Fibroblast of lung (primary cell): Measurements from ENCODE around the gene STX17. TPM values are rescaled to one million over a fixed set of nuclear protein-coding genes. Genes with fewer than 3 reads are reported as not detected.

Source experiments
- DNase-seq, 2 donors: peaks; one replicate each; pipeline versions ENCODE4 v3.0.0 to v3.0.0-alpha.2; 2010; ENCODE audit warnings: low read depth in 2 of 2
- H2AFZ ChIP-seq: 2 replicates; pipeline ENCODE4 v1.5.1; 2012; ENCODE audit warnings: low read length, control low read depth, inconsistent platforms
- H3K27ac ChIP-seq: 2 replicates; pipeline ENCODE4 v1.5.1; 2011; ENCODE audit warnings: low read length, control low read depth; ENCODE audit not compliant: insufficient read depth
- H3K27me3 ChIP-seq: 2 replicates; pipeline ENCODE4 v1.5.1; 2011; ENCODE audit warnings: mild to moderate bottlenecking, low read length; ENCODE audit not compliant: control insufficient read depth, insufficient read depth
- H3K36me3 ChIP-seq: 2 replicates; pipeline ENCODE4 v1.5.1; 2011; ENCODE audit warnings: low read length; ENCODE audit not compliant: control insufficient read depth, insufficient read depth
- H3K4me1 ChIP-seq: 2 replicates; pipeline ENCODE4 v1.5.1; 2011; ENCODE audit warnings: low read length; ENCODE audit not compliant: control insufficient read depth, insufficient read depth; ENCODE audit errors: extremely low read depth
- H3K4me2 ChIP-seq: 2 replicates; pipeline ENCODE4 v1.5.1; 2011; ENCODE audit warnings: low read length, control low read depth; ENCODE audit not compliant: insufficient read depth; ENCODE audit errors: extremely low read depth
- H3K4me3 ChIP-seq, 4 experiments: fragments of 200-600 bp in 1 of 4; sonication (generic) in 1 of 4; replicated peaks in 1 of 4; 2 replicates each; pipeline ENCODE4 v1.5.1; 2011 to 2016; ENCODE audit warnings: low read length in 4 of 4, low read depth in 3 of 4, mild to moderate bottlenecking in 3 of 4, control low read depth in 2 of 4, inconsistent platforms in 1 of 4, mixed read lengths in 1 of 4; ENCODE audit not compliant: insufficient read depth in 1 of 4; ENCODE audit errors: control extremely low read depth in 1 of 4
- H3K79me2 ChIP-seq: 2 replicates; pipeline ENCODE4 v1.5.1; 2012; ENCODE audit warnings: mild to moderate bottlenecking, low read length, inconsistent platforms; ENCODE audit not compliant: control insufficient read depth, insufficient read depth
- H3K9ac ChIP-seq: 2 replicates; pipeline ENCODE4 v1.5.1; 2011; ENCODE audit warnings: mild to moderate bottlenecking, low read length, control low read depth; ENCODE audit not compliant: insufficient read depth
- H3K9me3 ChIP-seq: 2 replicates; pipeline ENCODE4 v1.5.1; 2012; ENCODE audit warnings: low read depth, low read length; ENCODE audit not compliant: control insufficient read depth, insufficient read depth
- H4K20me1 ChIP-seq: 2 replicates; pipeline ENCODE4 v1.5.1; 2011; ENCODE audit warnings: low read length; ENCODE audit not compliant: control insufficient read depth, insufficient read depth; ENCODE audit errors: extremely low read depth
- CTCF ChIP-seq, 2 donors: IDR thresholded peaks in 1 of 2; conservative IDR thresholded peaks in 1 of 2; 1 replicate in 1 of 2; 2 replicates in 1 of 2; pipeline ENCODE4 v1.5.1; 2011 to 2012; ENCODE audit warnings: low read length in 2 of 2, control low read depth in 1 of 2, inconsistent platforms in 1 of 2, low read depth in 1 of 2, mild to moderate bottlenecking in 1 of 2
- EZH2 ChIP-seq: IDR thresholded peaks from 2 replicates; pipeline ENCODE4 v1.5.1; 2012; ENCODE audit warnings: low read length, control low read depth, mild to moderate bottlenecking; ENCODE audit errors: missing control alignments
- polyA plus RNA-seq, 2 donors: library from polyadenylated mRNA; depleted of rRNA in 1 of 2; stranded (reverse) in 1 of 2; unstranded in 1 of 2; fragments of >200 nt; gene quantifications; 2 replicates each; pipeline ENCODE4 v1.2.1, GENCODE V29; 2011 to 2012; ENCODE audit warnings: missing spikeins in 1 of 2
- total RNA-seq: library from RNA; depleted of rRNA; stranded (reverse); fragments of >200 nt; gene quantifications from 2 replicates; pipeline ENCODE4 v1.2.1, GENCODE V29; 2014

STX17 gene
- total and polyA plus RNA-seq, 2 donors (not counting 1 experiment from before 2014, with no cell fraction given), result 18.8 to 27.9 TPM

- H3K4me2 ChIP-seq, result no peak overlapping the region
- no peak for TF ChIP-seq EZH2
- TF ChIP-seq CTCF (conservative IDR thresholded peaks at IDR 0.05 in 1 of 2, IDR thresholded peaks at IDR 0.05 in 1 of 2; ENCODE audit: low read depth in 1 of 2, low read length in 2 of 2), result no peak
- no peak overlapping the region for H2AFZ ChIP-seq
- H3K9me3 ChIP-seq, result no peaks in the 10 kb centered on the region
- H3K79me2 ChIP-seq, result no peaks in the 10 kb centered on the region
- H3K4me1 ChIP-seq, result no peaks in the 10 kb centered on the region
- no peaks in the 10 kb centered on the region for H3K27me3 ChIP-seq
- H4K20me1 ChIP-seq, result no peaks in the 10 kb centered on the region
- no peak overlapping the region for H3K9ac ChIP-seq
- H3K27ac ChIP-seq, result no peak overlapping the region
- no peaks in the 10 kb centered on the region for H3K36me3 ChIP-seq
- peak in 1 of 2 donors; percentile 17 for DNase-seq
- H3K4me3 ChIP-seq, result no peak overlapping the region
Observed at GRCh38 chr9:99948896-99949295, 42.4 kb downstream of the STX17 start.

GRCh38 chr9:99953861-99954507, 47.5 kb downstream of the STX17 start:
- DNase-seq, result no peak
- H3K9ac ChIP-seq, result no peak overlapping the region
- no peak overlapping the region for H3K27ac ChIP-seq
- H3K9me3 ChIP-seq, result no peaks in the 10 kb centered on the region
- H3K79me2 ChIP-seq, result no peaks in the 10 kb centered on the region
- TF ChIP-seq EZH2 (no peak), CTCF (conservative IDR thresholded peaks at IDR 0.05 in 1 of 2, IDR thresholded peaks at IDR 0.05 in 1 of 2; ENCODE audit: low read depth in 1 of 2, low read length in 2 of 2) (no peak)
- H4K20me1 ChIP-seq, result no peaks in the 10 kb centered on the region
- H3K4me1 ChIP-seq, result no peaks in the 10 kb centered on the region
- no peak overlapping the region for H3K4me3 ChIP-seq
- H3K36me3 ChIP-seq, result no peaks in the 10 kb centered on the region
- no peaks in the 10 kb centered on the region for H3K27me3 ChIP-seq
- no peak overlapping the region for H3K4me2 ChIP-seq
- no peak overlapping the region for H2AFZ ChIP-seq

GRCh38 chr9:99954819-99955218, 48.4 kb downstream of the STX17 start:
- H3K9ac ChIP-seq, result no peak overlapping the region
- no peaks in the 10 kb centered on the region for H3K4me1 ChIP-seq
- no peaks in the 10 kb centered on the region for H4K20me1 ChIP-seq
- no peak overlapping the region for H3K4me2 ChIP-seq
- no peaks in the 10 kb centered on the region for H3K27me3 ChIP-seq
- DNase-seq, result no peak
- TF ChIP-seq CTCF (conservative IDR thresholded peaks at IDR 0.05 in 1 of 2, IDR thresholded peaks at IDR 0.05 in 1 of 2; ENCODE audit: low read depth in 1 of 2, low read length in 2 of 2) (no peak), EZH2 (no peak)
- no peak overlapping the region for H3K4me3 ChIP-seq
- no peaks in the 10 kb centered on the region for H3K9me3 ChIP-seq
- no peaks in the 10 kb centered on the region for H3K79me2 ChIP-seq
- no peaks in the 10 kb centered on the region for H3K36me3 ChIP-seq
- H2AFZ ChIP-seq, result no peak overlapping the region
- H3K27ac ChIP-seq, result no peak overlapping the region
